22Rv1 (cell line): ENCODE data around the gene PAAF1.

Source experiments
- CTCF ChIP-seq: fragments of 450-650 bp; IDR thresholded peaks from 2 replicates; pipeline ENCODE4 v1.5.1; 2017; ENCODE audit warnings: mild to moderate bottlenecking
- ZFX ChIP-seq: fragments of 450-650 bp; IDR thresholded peaks from 2 replicates; pipeline ENCODE4 v1.6.1; 2017; ENCODE audit warnings: antibody characterized with exemption, borderline replicate concordance

DNA sequence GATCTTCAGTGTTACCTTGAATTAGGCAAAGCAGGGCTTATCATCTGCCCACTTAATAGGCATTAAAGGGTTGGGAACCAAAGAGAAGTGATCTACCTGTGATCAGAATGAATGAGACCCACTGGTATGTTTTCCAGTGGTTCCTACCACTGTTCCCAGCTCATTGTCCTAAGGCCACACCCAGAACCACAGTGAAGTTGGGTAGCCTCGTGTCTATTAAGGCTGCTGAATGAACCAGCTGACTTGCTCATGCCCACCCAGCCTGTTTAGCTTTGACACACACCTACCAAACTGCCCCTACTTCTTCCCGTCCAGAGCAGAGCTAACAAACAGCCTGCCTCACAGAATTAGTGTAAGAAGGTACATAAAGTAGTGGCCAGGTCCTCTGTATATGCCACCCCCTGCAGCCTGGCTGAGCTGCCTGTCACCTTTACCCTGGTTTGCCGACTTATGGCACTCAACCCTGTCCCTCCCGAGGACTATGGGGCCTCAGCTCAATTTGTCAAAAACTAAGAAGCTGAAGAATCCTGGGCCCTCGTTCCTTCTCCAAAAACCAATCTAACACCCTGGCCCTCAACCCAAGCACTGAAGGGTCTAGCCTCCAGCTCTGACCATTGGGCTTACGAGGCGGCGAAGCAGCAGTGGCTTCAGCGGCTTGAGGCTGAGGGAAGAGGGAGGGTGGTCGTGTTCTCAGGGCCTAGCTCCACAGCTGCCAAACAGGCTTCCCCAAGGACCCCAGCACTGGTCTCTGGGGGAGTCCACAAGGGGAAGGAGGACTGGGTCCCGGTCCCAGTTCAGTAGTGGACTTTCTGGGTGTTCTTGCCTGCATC, 96.0 kb downstream of the PAAF1 start:
- TF ChIP-seq CTCF, result no peak
- TF ChIP-seq ZFX, result no peak
